HCT116 (cell line): ENCODE results near the gene MUC6.

Source experiments
- POLR2A ChIP-seq: IDR thresholded peaks from 2 replicates; pipeline ENCODE4 v1.7.0; 2011; ENCODE audit warnings: borderline replicate concordance; ENCODE audit not compliant: insufficient read depth, insufficient read length; ENCODE audit errors: extremely low read depth
- RAD21 ChIP-seq: IDR thresholded peaks from 2 replicates; pipeline ENCODE4 v1.6.1; 2012; ENCODE audit warnings: low read depth, mild to moderate bottlenecking
- TF ChIP-seq, protein P1 (sequence below), 3 experiments: fragments of 200-600 bp in 1 of 3; sonication (generic) in 1 of 3; IDR thresholded peaks in 2 of 3; conservative IDR thresholded peaks in 1 of 3; 2 replicates each; pipeline ENCODE4 v1.5.1; 2012 to 2017; ENCODE audit warnings: low read depth in 2 of 3, low read length in 2 of 3, antibody characterized with exemption in 1 of 3, borderline replicate concordance in 1 of 3, control low read depth in 1 of 3, mild to moderate bottlenecking in 1 of 3, mixed read lengths in 1 of 3, mixed run types in 1 of 3, moderate library complexity in 1 of 3; ENCODE audit not compliant: insufficient read depth in 1 of 3

DNA sequence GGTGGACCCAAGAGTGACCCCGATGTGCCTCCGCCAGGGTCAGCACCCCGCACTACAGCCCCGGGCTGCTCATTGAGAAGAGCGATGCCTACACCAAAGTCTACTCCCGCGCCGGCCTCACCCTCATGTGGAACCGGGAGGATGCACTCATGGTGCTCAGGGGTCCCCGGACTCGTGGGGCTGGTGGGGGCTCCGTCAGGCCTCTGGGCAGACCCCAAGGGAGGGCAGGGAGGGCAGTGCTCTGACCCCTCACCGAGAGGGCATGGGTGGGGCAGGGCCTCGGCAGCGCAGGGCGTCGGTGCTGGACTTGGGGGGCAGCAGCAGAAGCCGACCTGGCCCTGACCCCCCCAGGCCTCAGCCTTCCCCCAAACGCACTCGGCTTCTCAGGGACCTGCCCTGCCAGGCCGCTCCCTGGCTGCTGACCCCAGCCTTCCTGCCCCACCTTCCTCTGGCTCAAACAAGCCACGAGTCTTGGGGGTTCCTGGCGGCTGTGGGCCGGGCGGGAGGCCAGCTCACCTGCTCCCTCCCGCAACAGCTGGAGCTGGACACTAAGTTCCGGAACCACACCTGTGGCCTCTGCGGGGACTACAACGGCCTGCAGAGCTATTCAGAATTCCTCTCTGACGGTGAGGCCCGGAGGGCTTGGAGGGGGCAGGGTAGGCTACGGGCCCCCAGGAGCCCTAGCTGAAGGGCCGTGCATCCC lies 41.0 kb upstream of the MUC6 start:
- no peak for TF ChIP-seq RAD21
- TF ChIP-seq POLR2A, result no peak
- TF ChIP-seq, protein P1, sequence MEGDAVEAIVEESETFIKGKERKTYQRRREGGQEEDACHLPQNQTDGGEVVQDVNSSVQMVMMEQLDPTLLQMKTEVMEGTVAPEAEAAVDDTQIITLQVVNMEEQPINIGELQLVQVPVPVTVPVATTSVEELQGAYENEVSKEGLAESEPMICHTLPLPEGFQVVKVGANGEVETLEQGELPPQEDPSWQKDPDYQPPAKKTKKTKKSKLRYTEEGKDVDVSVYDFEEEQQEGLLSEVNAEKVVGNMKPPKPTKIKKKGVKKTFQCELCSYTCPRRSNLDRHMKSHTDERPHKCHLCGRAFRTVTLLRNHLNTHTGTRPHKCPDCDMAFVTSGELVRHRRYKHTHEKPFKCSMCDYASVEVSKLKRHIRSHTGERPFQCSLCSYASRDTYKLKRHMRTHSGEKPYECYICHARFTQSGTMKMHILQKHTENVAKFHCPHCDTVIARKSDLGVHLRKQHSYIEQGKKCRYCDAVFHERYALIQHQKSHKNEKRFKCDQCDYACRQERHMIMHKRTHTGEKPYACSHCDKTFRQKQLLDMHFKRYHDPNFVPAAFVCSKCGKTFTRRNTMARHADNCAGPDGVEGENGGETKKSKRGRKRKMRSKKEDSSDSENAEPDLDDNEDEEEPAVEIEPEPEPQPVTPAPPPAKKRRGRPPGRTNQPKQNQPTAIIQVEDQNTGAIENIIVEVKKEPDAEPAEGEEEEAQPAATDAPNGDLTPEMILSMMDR (IDR thresholded peaks at IDR 0.05 in 2 of 3, conservative IDR thresholded peaks at IDR 0.05 in 1 of 3; ENCODE audit: borderline replicate concordance in 1 of 3, insufficient read depth in 1 of 3, low read depth in 2 of 3, low read length in 2 of 3), result no peak
